Measurements from ENCODE around the gene NDUFS5. TPM values are rescaled to one million over a fixed set of nuclear protein-coding genes. Genes with fewer than 3 reads are reported as not detected.

NDUFS5 gene
- total RNA-seq, 4 donors from 2014 or later, result 99.9 to 418 (median 312) TPM

DNA sequence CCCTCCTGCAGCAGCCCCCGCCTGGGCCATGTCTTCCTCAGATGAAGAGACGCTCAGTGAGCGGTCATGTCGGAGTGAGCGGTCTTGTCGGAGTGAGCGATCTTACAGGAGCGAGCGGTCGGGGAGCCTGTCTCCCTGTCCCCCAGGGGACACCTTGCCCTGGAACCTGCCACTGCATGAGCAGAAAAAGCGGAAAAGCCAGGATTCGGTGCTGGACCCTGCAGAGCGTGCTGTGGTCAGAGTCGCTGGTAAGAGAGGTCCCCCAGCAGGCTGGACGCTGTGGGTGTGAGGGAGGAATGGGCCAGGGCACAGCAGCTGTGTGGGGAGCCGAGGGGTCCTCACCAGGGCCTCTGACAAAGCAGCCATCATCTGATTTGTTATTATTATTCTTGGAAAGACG lies 58.0 kb downstream of the NDUFS5 start:
- Histone ChIP-seq H3K27ac (no peak overlapping the region), H3K4me1 (peaks cover 0 to 28% (median 16%) of the 10 kb centered on the region in 4 donors), H3K27me3 (peaks cover 52% of the 10 kb centered on the region), H3K36me3 (no peaks in the 10 kb centered on the region), H3K9me3 (no peaks in the 10 kb centered on the region), H3K4me3 (no peak overlapping the region)
- WGBS, 2 donors (ENCODE audit: low coverage in 1 of 2), result 0 to 87% methylated on average over 1 to 17 of the region's 17 CpGs
- no peak for DNase-seq
- in situ Hi-C loops (cut with MboI; ENCODE audit: low pct_ligation_motif_present in 1 of 4, low pct_unique_long_range_greater_than_20kb in 1 of 4, low sequenced_read_pairs in 3 of 4) (loop anchor here in 3 of 4 donors (10.0 to 25.0 kb wide), 2 partner anchors 209 to 453 kb away; partner anchors contain the start of gene MYCBP (in 1 of the 3)), intact Hi-C loops (cut with DNase I; ENCODE audit: low total_unique reads) (no loop called here)
- TF ChIP-seq, protein P1, sequence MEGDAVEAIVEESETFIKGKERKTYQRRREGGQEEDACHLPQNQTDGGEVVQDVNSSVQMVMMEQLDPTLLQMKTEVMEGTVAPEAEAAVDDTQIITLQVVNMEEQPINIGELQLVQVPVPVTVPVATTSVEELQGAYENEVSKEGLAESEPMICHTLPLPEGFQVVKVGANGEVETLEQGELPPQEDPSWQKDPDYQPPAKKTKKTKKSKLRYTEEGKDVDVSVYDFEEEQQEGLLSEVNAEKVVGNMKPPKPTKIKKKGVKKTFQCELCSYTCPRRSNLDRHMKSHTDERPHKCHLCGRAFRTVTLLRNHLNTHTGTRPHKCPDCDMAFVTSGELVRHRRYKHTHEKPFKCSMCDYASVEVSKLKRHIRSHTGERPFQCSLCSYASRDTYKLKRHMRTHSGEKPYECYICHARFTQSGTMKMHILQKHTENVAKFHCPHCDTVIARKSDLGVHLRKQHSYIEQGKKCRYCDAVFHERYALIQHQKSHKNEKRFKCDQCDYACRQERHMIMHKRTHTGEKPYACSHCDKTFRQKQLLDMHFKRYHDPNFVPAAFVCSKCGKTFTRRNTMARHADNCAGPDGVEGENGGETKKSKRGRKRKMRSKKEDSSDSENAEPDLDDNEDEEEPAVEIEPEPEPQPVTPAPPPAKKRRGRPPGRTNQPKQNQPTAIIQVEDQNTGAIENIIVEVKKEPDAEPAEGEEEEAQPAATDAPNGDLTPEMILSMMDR (IDR thresholded peaks at IDR 0.05), result no peak
- no peak for TF ChIP-seq EP300 (IDR thresholded peaks at IDR 0.05; ENCODE audit: low read depth)
- no peak for TF ChIP-seq POLR2A (IDR thresholded peaks at IDR 0.05)
- no peak for TF ChIP-seq POLR2AphosphoS5 (IDR thresholded peaks at IDR 0.05)

Other genes with a start within 250 kb of the NDUFS5 start
- gene RRAGC, start 166.6 kb upstream of the NDUFS5 start, total RNA-seq, result 10 to 100 TPM in 3 of 4 donors, 1 to 10 TPM in 1; 10.0 to 25.0 (median 21.9) TPM
- gene MYCBP, start 153.0 kb upstream of the NDUFS5 start, total RNA-seq, result 10 to 100 TPM in 2 of 4 donors, 1 to 10 TPM in 2; 2.2 to 24.3 (median 16.2) TPM
- gene GJA9, start 144.8 kb upstream of the NDUFS5 start, total RNA-seq, result 1 to 10 TPM in 1 of 4 donors, under 1 TPM in 1, not detected in 2; 0.41 to 1.6 TPM
- 10 to 100 TPM in 3 of 4 donors, 1 to 10 TPM in 1; 3.7 to 22.5 (median 17.6) TPM for gene RHBDL2, start 84.5 kb upstream of the NDUFS5 start, total RNA-seq
- gene AKIRIN1, start 35.1 kb upstream of the NDUFS5 start, total RNA-seq, result 10 to 100 TPM; 38.5 to 70.7 (median 48.3) TPM
- 100 to 1,000 TPM; 190 to 300 (median 254) TPM for gene MACF1, start 178.3 kb downstream of the NDUFS5 start, total RNA-seq